Measurements from ENCODE around the gene FRMD1. TPM values are rescaled to one million over a fixed set of nuclear protein-coding genes. Genes with fewer than 3 reads are reported as not detected.

Gene FRMD1
- total RNA-seq, 1 experiment from 2014 or later, result not detected

DNA sequence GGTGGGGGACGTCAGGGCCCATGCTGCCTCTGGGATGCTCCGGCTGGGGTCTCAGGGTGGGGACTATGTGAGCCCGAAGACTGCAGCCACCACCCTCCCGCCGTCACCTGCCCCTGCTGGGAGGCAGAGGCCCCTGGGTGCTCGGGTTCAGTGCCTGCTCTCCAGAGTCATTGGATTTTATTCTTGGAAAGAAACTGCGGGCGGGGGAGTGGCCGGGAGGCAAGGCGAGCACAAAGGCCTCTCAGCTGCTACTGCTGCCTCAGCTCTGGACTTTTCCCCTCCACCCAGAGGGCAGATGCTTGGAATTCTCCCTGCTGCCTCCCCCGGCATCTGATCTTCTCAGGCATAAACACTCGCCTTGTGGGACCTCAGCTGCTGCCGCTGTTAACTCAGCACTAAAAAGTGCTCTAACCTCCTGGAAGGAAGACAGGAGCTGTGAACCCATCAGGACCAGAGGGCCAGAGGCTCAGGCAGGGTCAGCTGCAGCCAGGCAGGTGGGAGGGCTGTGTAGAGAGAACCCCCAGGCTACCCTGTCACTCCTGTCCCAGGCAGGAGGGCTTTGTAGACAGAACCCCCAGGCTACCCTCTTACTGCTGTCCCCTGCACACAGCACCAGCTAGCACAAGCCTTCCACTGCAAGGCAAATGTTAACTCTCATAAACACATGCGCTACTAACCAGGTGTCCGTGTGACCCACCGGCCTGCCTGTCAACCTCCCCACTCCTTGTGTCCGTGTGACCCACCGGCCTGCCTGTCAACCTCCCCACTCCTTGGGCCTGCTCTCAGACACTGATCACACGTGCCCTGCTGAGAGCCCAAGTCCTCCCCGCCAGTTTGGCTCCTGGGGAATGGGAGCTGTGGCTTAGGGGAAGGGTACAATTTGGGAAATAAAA, 9.4 kb upstream of the FRMD1 start:
- H3K4me2 ChIP-seq (ENCODE audit: low read length), result no peak overlapping the region
- H3K4me3 ChIP-seq (ENCODE audit: low read length), result no peak overlapping the region
- no peaks in the 10 kb centered on the region for H3K79me2 ChIP-seq (ENCODE audit: low read length)
- no peaks in the 10 kb centered on the region for H3F3A ChIP-seq (ENCODE audit: low read length, unreplicated experiment)
- H3K4me1 ChIP-seq (ENCODE audit: insufficient read depth, low read length), result no peaks in the 10 kb centered on the region
- H2AFZ ChIP-seq (ENCODE audit: low read length), result no peak overlapping the region
- H3K27ac ChIP-seq (ENCODE audit: low read length), result no peak overlapping the region
- CTCF ChIA-PET, result no interaction called here
- 0 out of 2 replicates have a peak, but pooled peaks cover 7% of the 10 kb centered on the region for H3K27me3 ChIP-seq (ENCODE audit: low read length)
- no peaks in the 10 kb centered on the region for H3K36me3 ChIP-seq (ENCODE audit: low read depth, low read length)
- POLR2A ChIA-PET (ENCODE audit: unreplicated experiment), result no interaction called here
- no peaks in the 10 kb centered on the region for H3K9me3 ChIP-seq (ENCODE audit: low read length)
- no peak for ATAC-seq
- no peaks in the 10 kb centered on the region for H4K20me1 ChIP-seq (ENCODE audit: low read length)
- H3K9ac ChIP-seq (ENCODE audit: low read length), result no peak overlapping the region
- intact Hi-C loops (cut with micrococcal nuclease), result no loop called here
- DNase-seq, result no peak
- no TSS peak for BruUV-seq (replicated peaks)
- TF ChIP-seq EZH2 (IDR thresholded peaks at IDR 0.05; ENCODE audit: low read length, unreplicated experiment) (no peak), EZH2phosphoT487 (IDR thresholded peaks at IDR 0.05; ENCODE audit: borderline replicate concordance, low read length) (no peak)
- TF ChIP-seq, protein P1, sequence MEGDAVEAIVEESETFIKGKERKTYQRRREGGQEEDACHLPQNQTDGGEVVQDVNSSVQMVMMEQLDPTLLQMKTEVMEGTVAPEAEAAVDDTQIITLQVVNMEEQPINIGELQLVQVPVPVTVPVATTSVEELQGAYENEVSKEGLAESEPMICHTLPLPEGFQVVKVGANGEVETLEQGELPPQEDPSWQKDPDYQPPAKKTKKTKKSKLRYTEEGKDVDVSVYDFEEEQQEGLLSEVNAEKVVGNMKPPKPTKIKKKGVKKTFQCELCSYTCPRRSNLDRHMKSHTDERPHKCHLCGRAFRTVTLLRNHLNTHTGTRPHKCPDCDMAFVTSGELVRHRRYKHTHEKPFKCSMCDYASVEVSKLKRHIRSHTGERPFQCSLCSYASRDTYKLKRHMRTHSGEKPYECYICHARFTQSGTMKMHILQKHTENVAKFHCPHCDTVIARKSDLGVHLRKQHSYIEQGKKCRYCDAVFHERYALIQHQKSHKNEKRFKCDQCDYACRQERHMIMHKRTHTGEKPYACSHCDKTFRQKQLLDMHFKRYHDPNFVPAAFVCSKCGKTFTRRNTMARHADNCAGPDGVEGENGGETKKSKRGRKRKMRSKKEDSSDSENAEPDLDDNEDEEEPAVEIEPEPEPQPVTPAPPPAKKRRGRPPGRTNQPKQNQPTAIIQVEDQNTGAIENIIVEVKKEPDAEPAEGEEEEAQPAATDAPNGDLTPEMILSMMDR (conservative IDR thresholded peaks at IDR 0.05; ENCODE audit: low read depth, low read length), result no peak
- H3K9me2 ChIP-seq (replicated peaks; ENCODE audit: low read length), result no peaks in the 10 kb centered on the region

DNA sequence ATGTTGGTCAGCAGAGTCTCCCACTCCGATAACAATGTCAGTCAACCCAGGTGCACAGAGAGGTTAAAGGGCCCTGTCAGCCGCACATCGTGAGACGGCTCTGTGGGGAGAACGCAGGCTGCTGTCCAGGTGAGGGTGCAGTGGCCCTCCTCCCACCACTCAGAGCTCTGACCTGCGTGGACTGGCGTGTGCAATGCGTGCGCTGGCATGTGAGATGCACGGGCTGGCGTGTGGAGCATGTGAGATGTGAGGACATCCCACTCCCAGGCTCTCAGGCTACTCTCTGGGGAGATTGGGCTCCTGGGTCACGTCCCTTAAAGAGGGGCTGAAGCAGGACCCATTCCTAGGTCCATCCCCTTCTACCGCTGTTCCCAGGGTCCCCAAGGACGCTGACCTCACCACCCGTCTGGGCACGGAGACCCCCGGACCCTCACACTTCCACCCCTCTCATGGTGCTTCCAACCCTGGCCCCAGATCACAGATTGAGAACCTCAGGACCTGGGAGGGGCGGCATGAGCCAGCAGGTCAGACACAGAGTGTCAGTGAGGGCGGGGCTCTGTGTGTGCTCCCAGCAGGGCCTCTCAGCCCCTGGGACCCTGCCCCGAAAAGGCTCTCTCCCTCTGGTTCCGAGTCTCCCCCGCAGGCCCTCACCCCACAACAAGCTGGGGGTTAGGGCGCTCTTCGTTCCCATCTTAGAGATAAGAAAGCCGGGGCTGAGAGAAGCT, 8.6 kb upstream of the FRMD1 start:
- H3F3A ChIP-seq (ENCODE audit: low read length, unreplicated experiment), result no peaks in the 10 kb centered on the region
- H3K9me3 ChIP-seq (ENCODE audit: low read length), result no peaks in the 10 kb centered on the region
- H3K4me2 ChIP-seq (ENCODE audit: low read length), result no peak overlapping the region
- H3K36me3 ChIP-seq (ENCODE audit: low read depth, low read length), result no peaks in the 10 kb centered on the region
- no peaks in the 10 kb centered on the region for H4K20me1 ChIP-seq (ENCODE audit: low read length)
- DNase-seq (no peak), ATAC-seq (no peak)
- no peak overlapping the region for H2AFZ ChIP-seq (ENCODE audit: low read length)
- no peaks in the 10 kb centered on the region for H3K4me1 ChIP-seq (ENCODE audit: insufficient read depth, low read length)
- H3K79me2 ChIP-seq (ENCODE audit: low read length), result no peaks in the 10 kb centered on the region
- no peak overlapping the region for H3K27ac ChIP-seq (ENCODE audit: low read length)
- no peak overlapping the region for H3K9ac ChIP-seq (ENCODE audit: low read length)
- TF ChIP-seq EZH2 (IDR thresholded peaks at IDR 0.05; ENCODE audit: low read length, unreplicated experiment), result no peak
- no peak for TF ChIP-seq EZH2phosphoT487 (IDR thresholded peaks at IDR 0.05; ENCODE audit: borderline replicate concordance, low read length)
- TF ChIP-seq, protein P1 (conservative IDR thresholded peaks at IDR 0.05; ENCODE audit: low read depth, low read length), result no peak
- BruUV-seq (replicated peaks), result no TSS peak
- no peak overlapping the region for H3K4me3 ChIP-seq (ENCODE audit: low read length)
- intact Hi-C loops (cut with micrococcal nuclease), result no loop called here
- CTCF ChIA-PET, result no interaction called here
- no peaks in the 10 kb centered on the region for H3K9me2 ChIP-seq (replicated peaks; ENCODE audit: low read length)
- POLR2A ChIA-PET (ENCODE audit: unreplicated experiment), result no interaction called here
- H3K27me3 ChIP-seq (ENCODE audit: low read length), result 0 out of 2 replicates have a peak, but pooled peaks cover 7% of the 10 kb centered on the region
